Adrenal gland (tissue), 5 donors: ENCODE results near the gene AKAP1.

Source experiments
- CTCF ChIP-seq, 6 experiments: fragments of 450-650 bp in 4 of 6; fragments of 200-600 bp in 2 of 6; sonication (generic) in 1 of 6; IDR thresholded peaks; 1 replicate in 5 of 6; 2 replicates in 1 of 6; pipeline versions ENCODE4 v1.5.1 to v1.8.0; 2016 to 2021; ENCODE audit warnings: antibody characterized with exemption in 6 of 6, mild to moderate bottlenecking in 2 of 6, moderate library complexity in 1 of 6
- POLR2A ChIP-seq, 2 donors: fragments of 450-650 bp; IDR thresholded peaks; one replicate each; pipeline ENCODE4 v1.6.1; 2017; ENCODE audit warnings: antibody characterized with exemption in 2 of 2, mild to moderate bottlenecking in 2 of 2, moderate library complexity in 1 of 2
- donor health status: DM: no; HTN: no; CAD: no.

- TF ChIP-seq POLR2A (IDR thresholded peaks at IDR 0.05) = no peak
- no peak for TF ChIP-seq CTCF (IDR thresholded peaks at IDR 0.05)
Measured at GRCh38 chr17:57096472-57097202, 11.6 kb downstream of the AKAP1 start.
